Neural progenitor cell (in vitro differentiated cells): ENCODE results near the gene RHPN2.

ENCODE experiments used
- EZH2 ChIP-seq: fragments of 200-600 bp; sonication (generic); IDR thresholded peaks from 2 replicates; pipeline ENCODE4 v1.6.1; 2017; ENCODE audit warnings: antibody characterized with exemption, mild to moderate bottlenecking, moderate library complexity
- TF ChIP-seq, protein P1 (sequence below): fragments of 200-600 bp; sonication (generic); IDR thresholded peaks from 2 replicates; pipeline ENCODE4 v1.5.1; 2017; ENCODE audit warnings: antibody characterized with exemption, mild to moderate bottlenecking

DNA sequence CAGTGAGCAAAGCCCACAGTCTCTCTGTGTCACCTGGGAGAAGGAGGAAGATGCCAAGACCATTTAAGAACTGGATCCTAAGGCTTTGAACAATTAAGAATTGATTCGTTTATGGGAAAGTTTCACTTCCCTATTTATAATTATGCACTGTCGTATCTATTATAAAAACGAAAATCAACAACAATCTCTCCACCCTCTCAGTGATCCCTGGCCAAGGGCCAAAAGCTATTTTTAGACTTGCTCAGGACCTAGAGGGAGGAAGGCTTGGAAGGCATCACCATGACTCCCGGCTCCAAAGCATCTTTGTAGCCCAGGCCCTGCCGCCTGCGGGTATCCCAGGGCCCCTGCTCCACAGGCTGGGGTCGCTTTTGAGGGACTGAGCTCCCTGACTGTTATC is 1.3 kb downstream of the RHPN2 start:
- TF ChIP-seq EZH2, result no peak
- TF ChIP-seq, protein P1, sequence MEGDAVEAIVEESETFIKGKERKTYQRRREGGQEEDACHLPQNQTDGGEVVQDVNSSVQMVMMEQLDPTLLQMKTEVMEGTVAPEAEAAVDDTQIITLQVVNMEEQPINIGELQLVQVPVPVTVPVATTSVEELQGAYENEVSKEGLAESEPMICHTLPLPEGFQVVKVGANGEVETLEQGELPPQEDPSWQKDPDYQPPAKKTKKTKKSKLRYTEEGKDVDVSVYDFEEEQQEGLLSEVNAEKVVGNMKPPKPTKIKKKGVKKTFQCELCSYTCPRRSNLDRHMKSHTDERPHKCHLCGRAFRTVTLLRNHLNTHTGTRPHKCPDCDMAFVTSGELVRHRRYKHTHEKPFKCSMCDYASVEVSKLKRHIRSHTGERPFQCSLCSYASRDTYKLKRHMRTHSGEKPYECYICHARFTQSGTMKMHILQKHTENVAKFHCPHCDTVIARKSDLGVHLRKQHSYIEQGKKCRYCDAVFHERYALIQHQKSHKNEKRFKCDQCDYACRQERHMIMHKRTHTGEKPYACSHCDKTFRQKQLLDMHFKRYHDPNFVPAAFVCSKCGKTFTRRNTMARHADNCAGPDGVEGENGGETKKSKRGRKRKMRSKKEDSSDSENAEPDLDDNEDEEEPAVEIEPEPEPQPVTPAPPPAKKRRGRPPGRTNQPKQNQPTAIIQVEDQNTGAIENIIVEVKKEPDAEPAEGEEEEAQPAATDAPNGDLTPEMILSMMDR, result no peak
